Measurements from ENCODE around the gene ARL4C. TPM values are rescaled to one million over a fixed set of nuclear protein-coding genes. Genes with fewer than 3 reads are reported as not detected.

Gene ARL4C
- total and polyA plus RNA-seq, 2 experiments from 2014 or later = 5.8 to 9.9 TPM

- TF ChIP-seq REST (IDR thresholded peaks at IDR 0.05; ENCODE audit: unreplicated experiment) = no peak
- no peak for TF ChIP-seq ZNF462 (CRISPR knock-in tag; IDR thresholded peaks at IDR 0.05)
- TF ChIP-seq EZH2 (IDR thresholded peaks at IDR 0.05; ENCODE audit: low read depth, unreplicated experiment) = no peak
- TF ChIP-seq ZNF331 (CRISPR knock-in tag; IDR thresholded peaks at IDR 0.05; ENCODE audit: low read depth) = no peak
- no peak for TF ChIP-seq STAT1 (IDR thresholded peaks at IDR 0.05; ENCODE audit: unreplicated experiment)
- TF ChIP-seq POLR2AphosphoS5 (IDR thresholded peaks at IDR 0.05; ENCODE audit: low read depth) = no peak
Observed at GRCh38 chr2:234447963-234448362, 48.9 kb downstream of the ARL4C start (continued).

GRCh38 chr2:234447189-234447588 is 49.7 kb downstream of the ARL4C start:
- no peaks in the 10 kb centered on the region for H3K36me3 ChIP-seq (ENCODE audit: insufficient read depth)
- no peak overlapping the region for H3K27ac ChIP-seq (ENCODE audit: low read depth)
- Mint-ChIP-seq H3K36me3 (ENCODE audit: low read depth) (no peaks in the 10 kb centered on the region; the same call in 2 of the 3 replicates), H3K4me3 (no peak overlapping the region), H3K4me1 (peaks cover 34% of the 10 kb centered on the region), H3K27ac (no peak overlapping the region), H3K27me3 (ENCODE audit: insufficient read depth, low read depth, poor library complexity) (peaks cover 11% of the 10 kb centered on the region), H3K9me3 (no peaks in the 10 kb centered on the region; the same call in 2 of the 3 replicates)
- H3K4me3 ChIP-seq = no peak overlapping the region
- no peak for ATAC-seq
- H3K4me2 ChIP-seq = no peak overlapping the region
- H3F3A ChIP-seq (replicated peaks; ENCODE audit: low read depth) = no peaks in the 10 kb centered on the region
- DNase-seq (ENCODE audit: low spot score) = no peak
- H4K20me1 ChIP-seq (replicated peaks; ENCODE audit: insufficient read depth) = no peaks in the 10 kb centered on the region
- H3K9me2 ChIP-seq (ENCODE audit: insufficient read depth) = peaks cover 12% of the 10 kb centered on the region
- peaks cover 20% of the 10 kb centered on the region for H3K4me1 ChIP-seq (ENCODE audit: insufficient read depth)
- H3K27me3 ChIP-seq (ENCODE audit: insufficient read depth) = no peaks in the 10 kb centered on the region
- no peaks in the 10 kb centered on the region for H3K79me2 ChIP-seq (replicated peaks; ENCODE audit: insufficient read depth)
- no peak overlapping the region for H2AFZ ChIP-seq
- TF ChIP-seq NANOG (IDR thresholded peaks at IDR 0.05; ENCODE audit: borderline replicate concordance) = no peak
- no peak for TF ChIP-seq CREB1 (CRISPR knock-in tag; IDR thresholded peaks at IDR 0.05; ENCODE audit: low read depth)
- TF ChIP-seq POLR2AphosphoS5 (IDR thresholded peaks at IDR 0.05; ENCODE audit: low read depth) = no peak
- no peak for TF ChIP-seq EZH2phosphoT487 (IDR thresholded peaks at IDR 0.05; ENCODE audit: unreplicated experiment)

All from GM23338 (cell line).